ENCODE results near the gene LRP1.

Gene LRP1

DNA sequence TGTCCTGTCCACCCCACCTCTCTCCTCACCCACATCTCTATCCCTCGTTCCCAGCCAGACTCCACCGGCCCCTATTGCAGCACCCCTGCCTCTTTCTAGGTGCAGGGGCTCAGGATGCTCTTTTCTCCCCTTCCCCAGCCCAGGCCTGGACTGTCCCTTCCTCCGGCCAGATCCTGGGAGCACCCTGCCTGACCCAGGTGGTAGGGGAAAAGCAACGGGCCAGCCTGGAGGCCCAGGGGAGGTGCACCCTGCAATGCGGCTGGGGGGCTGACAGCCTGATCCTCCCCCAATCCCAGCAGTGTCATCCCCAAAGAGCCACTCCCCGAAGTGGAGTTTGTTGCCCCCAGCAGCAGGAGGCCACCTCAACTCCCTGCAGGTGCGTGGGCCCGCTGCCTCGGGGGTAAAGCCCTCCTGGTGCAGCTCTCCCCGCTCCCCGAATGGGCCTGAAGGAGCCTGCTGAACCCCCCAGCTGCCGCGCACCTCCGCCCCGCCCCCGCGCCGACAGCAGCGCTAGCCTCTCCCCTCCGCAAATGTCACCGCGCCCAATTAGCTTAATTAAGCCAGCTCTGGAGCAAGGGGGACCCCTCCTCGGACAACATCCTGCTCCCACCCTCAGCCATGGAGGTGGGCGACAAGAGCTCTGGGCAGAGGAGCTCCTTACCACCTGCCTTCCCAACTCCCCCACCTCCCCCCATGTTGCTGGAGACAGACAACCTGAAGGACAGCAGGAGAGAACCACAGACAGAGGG, 93.1 kb downstream of the LRP1 start:
- H3K9ac ChIP-seq (ENCODE audit: low read length): no peak overlapping the region

DNA sequence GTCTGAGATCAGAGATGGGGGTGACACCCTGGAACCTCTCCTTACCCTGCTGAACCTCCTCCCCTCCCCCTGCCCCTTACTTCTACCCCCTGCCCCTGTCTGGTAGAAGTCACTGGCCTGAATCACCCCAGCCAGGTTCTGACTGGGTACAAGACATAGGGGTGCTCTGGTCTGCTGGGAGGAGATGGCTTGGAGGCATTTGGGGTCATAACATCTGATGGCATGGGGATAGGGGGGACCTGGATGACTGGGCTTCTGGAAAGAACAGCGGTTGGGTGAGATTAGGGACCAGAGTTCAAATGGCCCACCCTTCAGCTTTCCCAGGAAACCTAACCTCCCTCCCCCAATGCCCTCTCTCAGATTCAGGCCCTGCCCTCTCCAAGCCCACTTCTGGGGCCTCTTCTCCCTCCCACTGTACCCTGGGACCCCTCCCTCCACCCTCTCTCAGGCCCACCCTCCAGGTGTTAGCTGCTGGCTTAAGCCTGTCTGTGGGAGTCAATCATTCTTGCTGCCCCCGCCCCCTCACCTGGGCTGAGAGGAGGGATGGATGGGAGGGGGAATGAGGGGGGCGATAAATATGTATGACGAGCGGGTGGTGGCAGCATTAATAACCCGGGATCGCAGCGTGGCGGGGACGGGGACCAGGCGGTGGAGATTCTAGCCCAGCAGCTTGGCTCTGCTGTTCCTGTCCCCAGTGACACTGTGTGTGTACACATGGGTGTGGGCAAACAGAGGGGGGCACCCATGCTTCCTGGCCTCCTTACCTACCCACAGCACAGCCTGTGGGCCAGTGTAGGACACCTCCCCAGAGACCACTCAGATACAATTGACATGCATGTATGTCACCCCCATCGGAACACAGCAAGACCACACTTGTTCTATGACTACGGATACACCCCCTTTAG, 94.3 kb downstream of the LRP1 start:
- peaks cover 76% of the 10 kb centered on the region for H3K27me3 ChIP-seq (replicated peaks; ENCODE audit: insufficient read depth, low read length)
- peaks cover 9% of the 10 kb centered on the region for H3K4me1 ChIP-seq (ENCODE audit: low read length)
- H3K36me3 ChIP-seq (replicated peaks; ENCODE audit: insufficient read depth, low read length): no peaks in the 10 kb centered on the region
- H3K27ac ChIP-seq (ENCODE audit: low read length): no peak overlapping the region
- TF ChIP-seq EZH2 (optimal IDR thresholded peaks at IDR 0.05; ENCODE audit: low read depth, low read length): no peak
- TF ChIP-seq, protein P1, sequence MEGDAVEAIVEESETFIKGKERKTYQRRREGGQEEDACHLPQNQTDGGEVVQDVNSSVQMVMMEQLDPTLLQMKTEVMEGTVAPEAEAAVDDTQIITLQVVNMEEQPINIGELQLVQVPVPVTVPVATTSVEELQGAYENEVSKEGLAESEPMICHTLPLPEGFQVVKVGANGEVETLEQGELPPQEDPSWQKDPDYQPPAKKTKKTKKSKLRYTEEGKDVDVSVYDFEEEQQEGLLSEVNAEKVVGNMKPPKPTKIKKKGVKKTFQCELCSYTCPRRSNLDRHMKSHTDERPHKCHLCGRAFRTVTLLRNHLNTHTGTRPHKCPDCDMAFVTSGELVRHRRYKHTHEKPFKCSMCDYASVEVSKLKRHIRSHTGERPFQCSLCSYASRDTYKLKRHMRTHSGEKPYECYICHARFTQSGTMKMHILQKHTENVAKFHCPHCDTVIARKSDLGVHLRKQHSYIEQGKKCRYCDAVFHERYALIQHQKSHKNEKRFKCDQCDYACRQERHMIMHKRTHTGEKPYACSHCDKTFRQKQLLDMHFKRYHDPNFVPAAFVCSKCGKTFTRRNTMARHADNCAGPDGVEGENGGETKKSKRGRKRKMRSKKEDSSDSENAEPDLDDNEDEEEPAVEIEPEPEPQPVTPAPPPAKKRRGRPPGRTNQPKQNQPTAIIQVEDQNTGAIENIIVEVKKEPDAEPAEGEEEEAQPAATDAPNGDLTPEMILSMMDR (IDR thresholded peaks at IDR 0.05; ENCODE audit: low read length): no peak
- TF ChIP-seq EZH2phosphoT487 (IDR thresholded peaks at IDR 0.05; ENCODE audit: low read length): no peak
- no peaks in the 10 kb centered on the region for H3K79me2 ChIP-seq (ENCODE audit: low read length)
- DNase-seq: no peak
- no peak overlapping the region for H3K4me2 ChIP-seq (ENCODE audit: low read depth, low read length)
- no peaks in the 10 kb centered on the region for H4K20me1 ChIP-seq (ENCODE audit: insufficient read depth, low read length)
- no peak overlapping the region for H2AFZ ChIP-seq (ENCODE audit: low read length)
- no peak overlapping the region for H3K4me3 ChIP-seq (ENCODE audit: low read length)
- no peak overlapping the region for H3K9ac ChIP-seq (ENCODE audit: low read length)
- H3K9me2 ChIP-seq (replicated peaks; ENCODE audit: insufficient read depth, low read length): no peaks in the 10 kb centered on the region
- no peaks in the 10 kb centered on the region for H3F3A ChIP-seq (ENCODE audit: insufficient read depth, low read length)
- no peaks in the 10 kb centered on the region for H3K9me3 ChIP-seq (replicated peaks; ENCODE audit: insufficient read depth, low read length)

More for the DNA sequence above, 93.1 kb downstream of the LRP1 start:
- H3K79me2 ChIP-seq (ENCODE audit: low read length): no peaks in the 10 kb centered on the region
- no peak overlapping the region for H3K4me3 ChIP-seq (ENCODE audit: low read length)
- peaks cover 9% of the 10 kb centered on the region for H3K4me1 ChIP-seq (ENCODE audit: low read length)
- TF ChIP-seq, protein P1 (IDR thresholded peaks at IDR 0.05; ENCODE audit: low read length): no peak
- TF ChIP-seq EZH2phosphoT487 (IDR thresholded peaks at IDR 0.05; ENCODE audit: low read length) (no peak), EZH2 (optimal IDR thresholded peaks at IDR 0.05; ENCODE audit: low read depth, low read length) (no peak)
- H4K20me1 ChIP-seq (ENCODE audit: insufficient read depth, low read length): no peaks in the 10 kb centered on the region
- no peak for DNase-seq
- no peaks in the 10 kb centered on the region for H3K9me2 ChIP-seq (replicated peaks; ENCODE audit: insufficient read depth, low read length)
- H2AFZ ChIP-seq (ENCODE audit: low read length): no peak overlapping the region
- H3K4me2 ChIP-seq (ENCODE audit: low read depth, low read length): no peak overlapping the region
- peaks cover 85% of the 10 kb centered on the region for H3K27me3 ChIP-seq (replicated peaks; ENCODE audit: insufficient read depth, low read length)
- H3K27ac ChIP-seq (ENCODE audit: low read length): no peak overlapping the region
- H3F3A ChIP-seq (ENCODE audit: insufficient read depth, low read length): no peaks in the 10 kb centered on the region
- no peaks in the 10 kb centered on the region for H3K9me3 ChIP-seq (replicated peaks; ENCODE audit: insufficient read depth, low read length)
- no peaks in the 10 kb centered on the region for H3K36me3 ChIP-seq (replicated peaks; ENCODE audit: insufficient read depth, low read length)

DNA sequence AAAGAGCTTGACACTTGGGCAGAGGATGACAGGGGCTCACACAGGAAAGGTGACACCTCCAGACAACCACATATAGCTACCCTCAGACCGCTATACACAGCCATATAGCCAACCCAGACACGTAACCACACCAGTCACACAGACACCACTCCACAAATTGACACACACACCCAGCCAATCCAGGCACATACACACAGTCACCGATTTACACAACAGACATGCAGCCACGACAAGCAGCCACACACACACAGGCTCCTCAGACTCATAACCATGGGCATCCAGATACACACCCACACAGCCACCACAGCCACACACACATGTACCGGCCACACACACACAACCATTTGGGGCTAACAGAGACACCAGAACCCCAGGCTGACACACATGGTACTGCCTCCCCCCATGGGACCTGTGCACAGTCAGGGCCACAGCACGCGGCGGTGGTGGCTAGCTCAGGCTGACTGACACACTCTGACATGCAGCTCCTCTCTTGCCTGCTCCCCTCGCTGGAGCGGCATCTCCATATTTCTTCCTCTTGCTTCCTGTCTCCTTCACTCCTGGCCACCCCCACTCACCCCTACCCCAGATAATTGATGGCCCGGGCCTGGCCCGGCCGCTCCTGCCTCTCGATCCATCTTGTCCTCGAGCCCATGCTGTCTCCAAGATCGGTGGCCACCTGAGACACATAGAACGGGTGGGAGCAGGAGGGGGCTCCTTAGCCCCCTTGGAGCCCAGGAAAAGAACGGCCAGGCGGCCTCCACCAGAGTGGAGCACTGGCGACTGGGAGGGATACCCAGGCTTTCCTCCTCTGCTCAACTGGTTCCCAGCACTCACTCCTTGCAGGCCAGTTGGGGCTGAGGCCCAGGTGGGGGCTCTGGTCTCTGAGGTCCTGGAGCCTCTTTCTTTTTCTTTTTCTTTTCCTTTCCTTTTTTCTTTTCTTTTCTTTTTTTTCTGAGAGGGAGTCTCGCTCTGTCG, 95.2 kb downstream of the LRP1 start:
- Histone ChIP-seq H2AFZ (ENCODE audit: low read length) (no peak overlapping the region), H4K20me1 (ENCODE audit: insufficient read depth, low read length) (no peaks in the 10 kb centered on the region), H3K4me1 (ENCODE audit: low read length) (peaks cover 9% of the 10 kb centered on the region)

More for the DNA sequence above, 95.2 kb downstream of the LRP1 start:
- H3K27ac ChIP-seq (ENCODE audit: low read length): no peak overlapping the region
- H3K4me2 ChIP-seq (ENCODE audit: low read depth, low read length): no peak overlapping the region
- no peaks in the 10 kb centered on the region for H3K9me2 ChIP-seq (replicated peaks; ENCODE audit: insufficient read depth, low read length)
- no peaks in the 10 kb centered on the region for H3K79me2 ChIP-seq (ENCODE audit: low read length)
- H3K36me3 ChIP-seq (replicated peaks; ENCODE audit: insufficient read depth, low read length): no peaks in the 10 kb centered on the region
- no peak overlapping the region for H3K9ac ChIP-seq (ENCODE audit: low read length)
- H3K4me3 ChIP-seq (ENCODE audit: low read length): no peak overlapping the region
- TF ChIP-seq, protein P1 (IDR thresholded peaks at IDR 0.05; ENCODE audit: low read length): no peak
- TF ChIP-seq EZH2 (optimal IDR thresholded peaks at IDR 0.05; ENCODE audit: low read depth, low read length) (no peak), EZH2phosphoT487 (IDR thresholded peaks at IDR 0.05; ENCODE audit: low read length) (no peak)
- H3F3A ChIP-seq (ENCODE audit: insufficient read depth, low read length): no peaks in the 10 kb centered on the region
- DNase-seq: no peak
- no peaks in the 10 kb centered on the region for H3K9me3 ChIP-seq (replicated peaks; ENCODE audit: insufficient read depth, low read length)
- peaks cover 66% of the 10 kb centered on the region for H3K27me3 ChIP-seq (replicated peaks; ENCODE audit: insufficient read depth, low read length)

Measured in MM.1S (cell line).